Mesodermal cell (in vitro differentiated cells): ENCODE results near the gene DST.
"Not testable (repeated sequence)": the region's sequence is repeated elsewhere in the genome, so short reads cannot be mapped to it uniquely, and the experiment has no call there.

ENCODE experiments used
- H3K27ac ChIP-seq: 2 replicates; pipeline ENCODE4 v1.7.0; 2013; ENCODE audit warnings: mild to moderate bottlenecking, low read depth, low read length, moderate library complexity; ENCODE audit not compliant: severe bottlenecking
- H3K36me3 ChIP-seq: 2 replicates; pipeline ENCODE4 v1.7.1; 2013; ENCODE audit warnings: mild to moderate bottlenecking, low read length, moderate library complexity; ENCODE audit not compliant: control insufficient read depth, insufficient read depth
- H3K4me1 ChIP-seq: one replicate; pipeline ENCODE4 v1.7.1; 2013; ENCODE audit warnings: mild to moderate bottlenecking, low read length; ENCODE audit not compliant: insufficient read depth, control insufficient read depth, poor library complexity, severe bottlenecking
- H3K4me3 ChIP-seq: 2 replicates; pipeline ENCODE4 v1.7.0; 2013; ENCODE audit warnings: low read length, control low read depth, mild to moderate bottlenecking; ENCODE audit not compliant: insufficient read depth, poor library complexity, severe bottlenecking; ENCODE audit errors: extremely low read depth
- H3K9me3 ChIP-seq: 2 replicates; pipeline ENCODE4 v1.7.1; 2013; ENCODE audit warnings: mild to moderate bottlenecking, low read length, moderate library complexity; ENCODE audit not compliant: control insufficient read depth
- WGBS, 2 experiments: methylation state at CpG; one replicate each; pipeline ENCODE4 v1.1.5; 2013; ENCODE audit warnings: missing lambda C conversion rate in 2 of 2; ENCODE audit not compliant: insufficient coverage in 2 of 2; 5-methylcytosine and 5-hydroxymethylcytosine counted together

The DST gene

GRCh38 chr6:56574292-56574691 is 68.4 kb downstream of the DST start:
- Histone ChIP-seq H3K4me1 (no peaks in the 10 kb centered on the region), H3K9me3 (no peaks in the 10 kb centered on the region), H3K36me3 (peaks cover 48% of the 10 kb centered on the region), H3K4me3 (no peak overlapping the region), H3K27ac (no peak overlapping the region)
- WGBS, 2 experiments = 100% methylated on average over 1 of the region's 2 CpGs; no CpG with 5 or more reads in 1 of the 2 experiments

- Histone ChIP-seq H3K4me1 (no peaks in the 10 kb centered on the region), H3K9me3 (no peaks in the 10 kb centered on the region), H3K36me3 (peaks cover 44% of the 10 kb centered on the region), H3K4me3 (no peak overlapping the region), H3K27ac (no peak overlapping the region)
- WGBS, 2 experiments = 83 to 95% methylated on average over 2 of the region's 2 CpGs
Measured at GRCh38 chr6:56573624-56574023, 69.1 kb downstream of the DST start.

- H3K36me3 ChIP-seq = peaks cover 41% of the 10 kb centered on the region
- WGBS, 2 experiments = no CpG with 5 or more reads among the region's 3 CpGs
- H3K9me3 ChIP-seq = no peaks in the 10 kb centered on the region
- H3K4me3 ChIP-seq = no peak overlapping the region
- H3K4me1 ChIP-seq = no peaks in the 10 kb centered on the region
- no peak overlapping the region for H3K27ac ChIP-seq
Measured at GRCh38 chr6:56572788-56573471, 69.8 kb downstream of the DST start.

GRCh38 chr6:56571605-56572004 is 71.1 kb downstream of the DST start:
- H3K4me1 ChIP-seq = no peaks in the 10 kb centered on the region
- no peak overlapping the region for H3K4me3 ChIP-seq
- H3K9me3 ChIP-seq = no peaks in the 10 kb centered on the region
- WGBS, 2 experiments = 100% methylated on average over 2 of the region's 4 CpGs; no CpG with 5 or more reads in 1 of the 2 experiments
- peaks cover 42% of the 10 kb centered on the region for H3K36me3 ChIP-seq
- no peak overlapping the region for H3K27ac ChIP-seq

- Histone ChIP-seq H3K4me1 (no peaks in the 10 kb centered on the region), H3K36me3 (peaks cover 39% of the 10 kb centered on the region), H3K9me3 (no peaks in the 10 kb centered on the region), H3K27ac (no peak overlapping the region), H3K4me3 (no peak overlapping the region)
- WGBS, 2 experiments = 79 to 80% methylated on average over 4 to 5 of the region's 8 CpGs
Measured at GRCh38 chr6:56570413-56571359, 72.0 kb downstream of the DST start.

- peaks cover 45% of the 10 kb centered on the region for H3K36me3 ChIP-seq
- H3K27ac ChIP-seq = no peak overlapping the region
- no peaks in the 10 kb centered on the region for H3K9me3 ChIP-seq
- H3K4me3 ChIP-seq = no peak overlapping the region
- H3K4me1 ChIP-seq = no peaks in the 10 kb centered on the region
Measured at GRCh38 chr6:56567501-56567900, 75.2 kb downstream of the DST start.

- not testable (repeated sequence) for H3K4me1 ChIP-seq, H3K9me3 ChIP-seq, H3K27ac ChIP-seq, H3K4me3 ChIP-seq
- H3K36me3 ChIP-seq = peaks cover 39% of the 10 kb centered on the region
- 80% methylated on average over 1 of the region's 4 CpGs; no CpG with 5 or more reads in 1 of the 2 experiments for WGBS, 2 experiments
Measured at GRCh38 chr6:56562730-56563129, 80.0 kb downstream of the DST start.

GRCh38 chr6:56556751-56557540 is 85.7 kb downstream of the DST start:
- Histone ChIP-seq H3K27ac (no peak overlapping the region), H3K4me3 (no peak overlapping the region), H3K9me3 (no peaks in the 10 kb centered on the region), H3K4me1 (no peaks in the 10 kb centered on the region), H3K36me3 (peaks cover 43% of the 10 kb centered on the region)
- 100% methylated on average over 1 of the region's 1 CpG; no CpG with 5 or more reads in 1 of the 2 experiments for WGBS, 2 experiments

- no peaks in the 10 kb centered on the region for H3K4me1 ChIP-seq
- H3K4me3 ChIP-seq = no peak overlapping the region
- 83 to 100% methylated on average over 1 to 2 of the region's 5 CpGs for WGBS, 2 experiments
- no peaks in the 10 kb centered on the region for H3K9me3 ChIP-seq
- H3K36me3 ChIP-seq = peaks cover 42% of the 10 kb centered on the region
- no peak overlapping the region for H3K27ac ChIP-seq
Measured at GRCh38 chr6:56555438-56555872, 87.2 kb downstream of the DST start.
